ENCODE data around the gene TMEM238L.

TMEM238L gene

DNA sequence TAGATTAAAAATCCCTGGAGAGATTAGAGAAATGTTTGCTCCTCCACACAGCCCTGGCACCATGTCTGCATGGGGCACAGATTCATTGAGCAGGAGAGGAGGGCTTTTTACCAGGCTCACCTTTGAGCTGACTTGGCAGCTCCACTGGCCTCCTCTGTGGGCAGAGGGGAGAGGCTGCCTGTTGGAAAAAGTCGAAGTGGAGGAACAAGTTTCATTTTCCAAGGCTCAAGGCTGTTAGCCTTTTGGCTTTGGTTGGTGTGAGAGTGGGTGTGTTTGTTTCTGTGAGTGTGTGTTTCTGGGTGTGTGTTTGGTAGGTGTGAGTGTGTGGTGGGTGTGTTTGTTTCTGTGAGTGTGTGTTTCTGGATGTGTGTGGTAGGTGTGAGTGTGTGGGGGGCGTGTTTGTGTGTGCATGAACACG is 5.6 kb downstream of the TMEM238L start:
- Histone ChIP-seq H3F3A (ENCODE audit: low read depth) (0 out of 2 replicates have a peak, but pooled peaks cover 8% of the 10 kb centered on the region), H2AFZ (ENCODE audit: low read length) (no peak overlapping the region), H3K9me2 (replicated peaks; ENCODE audit: low read depth, low read length) (no peaks in the 10 kb centered on the region), H3K36me3 (ENCODE audit: insufficient read depth, low read length) (no peaks in the 10 kb centered on the region), H4K20me1 (ENCODE audit: insufficient read depth, low read length, poor library complexity, severe bottlenecking) (no peaks in the 10 kb centered on the region), H3K79me2 (ENCODE audit: insufficient read depth, low read length) (peaks cover 7% of the 10 kb centered on the region; the same call in 1 of the 2 replicates), H3K4me1 (ENCODE audit: insufficient read depth, low read length, poor library complexity, severe bottlenecking) (peaks cover 90% of the 10 kb centered on the region), H3K27me3 (ENCODE audit: insufficient read depth, low read length, poor library complexity, severe bottlenecking) (no peaks in the 10 kb centered on the region), H3K9me3 (ENCODE audit: insufficient read depth, low read depth, low read length) (no peaks in the 10 kb centered on the region), H3K9ac (ENCODE audit: low read depth, low read length, poor library complexity, severe bottlenecking) (peak overlapping the region; percentile 79), H3K4me2 (ENCODE audit: low read depth, low read length, poor library complexity, severe bottlenecking) (peak overlapping the region; percentile 82), H3K4me3 (ENCODE audit: low read length, poor library complexity, severe bottlenecking) (peak overlapping the region; percentile 63)
- TF ChIP-seq, protein P1, sequence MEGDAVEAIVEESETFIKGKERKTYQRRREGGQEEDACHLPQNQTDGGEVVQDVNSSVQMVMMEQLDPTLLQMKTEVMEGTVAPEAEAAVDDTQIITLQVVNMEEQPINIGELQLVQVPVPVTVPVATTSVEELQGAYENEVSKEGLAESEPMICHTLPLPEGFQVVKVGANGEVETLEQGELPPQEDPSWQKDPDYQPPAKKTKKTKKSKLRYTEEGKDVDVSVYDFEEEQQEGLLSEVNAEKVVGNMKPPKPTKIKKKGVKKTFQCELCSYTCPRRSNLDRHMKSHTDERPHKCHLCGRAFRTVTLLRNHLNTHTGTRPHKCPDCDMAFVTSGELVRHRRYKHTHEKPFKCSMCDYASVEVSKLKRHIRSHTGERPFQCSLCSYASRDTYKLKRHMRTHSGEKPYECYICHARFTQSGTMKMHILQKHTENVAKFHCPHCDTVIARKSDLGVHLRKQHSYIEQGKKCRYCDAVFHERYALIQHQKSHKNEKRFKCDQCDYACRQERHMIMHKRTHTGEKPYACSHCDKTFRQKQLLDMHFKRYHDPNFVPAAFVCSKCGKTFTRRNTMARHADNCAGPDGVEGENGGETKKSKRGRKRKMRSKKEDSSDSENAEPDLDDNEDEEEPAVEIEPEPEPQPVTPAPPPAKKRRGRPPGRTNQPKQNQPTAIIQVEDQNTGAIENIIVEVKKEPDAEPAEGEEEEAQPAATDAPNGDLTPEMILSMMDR (conservative IDR thresholded peaks at IDR 0.05; ENCODE audit: low read length): no peak
- no peak for TF ChIP-seq EZH2phosphoT487 (IDR thresholded peaks at IDR 0.05; ENCODE audit: borderline replicate concordance)

DNA sequence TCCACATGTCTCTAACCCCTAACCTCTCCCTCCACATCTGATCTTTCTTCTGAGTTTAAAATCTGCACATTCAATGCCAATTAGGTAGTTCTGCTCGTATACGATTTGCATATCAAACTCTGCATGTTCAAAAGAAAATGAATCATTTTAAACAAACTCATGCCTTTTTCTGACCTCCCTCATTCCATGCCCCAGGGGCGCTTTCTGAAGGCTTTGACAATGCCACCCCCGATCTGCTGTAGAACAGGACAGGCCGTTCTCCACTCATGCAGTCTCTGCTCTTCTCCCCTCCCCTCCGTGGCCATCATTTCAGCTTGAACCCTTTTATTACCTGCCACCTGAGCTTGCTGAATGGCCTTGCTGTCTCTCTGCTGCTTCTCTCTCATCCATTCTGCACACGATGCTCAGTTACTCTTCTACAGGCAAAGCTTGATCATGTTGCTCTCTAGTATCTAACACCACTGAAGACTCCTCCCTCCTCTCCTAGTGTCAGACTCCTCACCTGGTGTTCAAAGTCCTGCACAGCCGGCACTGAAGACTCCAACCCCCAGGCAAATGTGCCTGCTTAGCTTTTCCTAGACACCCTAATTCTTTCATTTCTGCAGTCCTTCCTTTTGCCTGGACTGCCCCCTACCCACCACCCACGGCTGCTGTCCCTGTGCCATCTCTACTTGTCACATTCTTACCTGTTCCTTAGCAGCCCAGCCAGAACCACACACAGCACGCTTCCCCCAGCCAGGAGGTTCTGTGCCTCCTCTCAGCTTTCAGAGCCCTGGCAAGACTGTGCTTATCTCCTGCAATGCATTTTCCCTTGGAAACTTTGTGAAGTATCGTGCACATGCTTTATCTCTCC is 6.2 kb downstream of the TMEM238L start:
- H3K36me3 ChIP-seq (ENCODE audit: insufficient read depth, low read length): no peaks in the 10 kb centered on the region
- H3K9me3 ChIP-seq (ENCODE audit: insufficient read depth, low read depth, low read length): no peaks in the 10 kb centered on the region
- peaks cover 7% of the 10 kb centered on the region; the same call in 1 of the 2 replicates for H3K79me2 ChIP-seq (ENCODE audit: insufficient read depth, low read length)
- no peaks in the 10 kb centered on the region for H3K9me2 ChIP-seq (replicated peaks; ENCODE audit: low read depth, low read length)
- peaks cover 95% of the 10 kb centered on the region for H3K4me1 ChIP-seq (ENCODE audit: insufficient read depth, low read length, poor library complexity, severe bottlenecking)
- peak overlapping the region; percentile 63 for H3K4me3 ChIP-seq (ENCODE audit: low read length, poor library complexity, severe bottlenecking)
- peak overlapping the region; percentile 79 for H3K9ac ChIP-seq (ENCODE audit: low read depth, low read length, poor library complexity, severe bottlenecking)
- TF ChIP-seq EZH2phosphoT487 (IDR thresholded peaks at IDR 0.05; ENCODE audit: borderline replicate concordance): no peak
- TF ChIP-seq, protein P1 (conservative IDR thresholded peaks at IDR 0.05; ENCODE audit: low read length): peak; percentile 15; the same call in 1 of the 2 replicates
- H3K27me3 ChIP-seq (ENCODE audit: insufficient read depth, low read length, poor library complexity, severe bottlenecking): no peaks in the 10 kb centered on the region
- peak overlapping the region; percentile 82 for H3K4me2 ChIP-seq (ENCODE audit: low read depth, low read length, poor library complexity, severe bottlenecking)
- peak overlapping the region; percentile 26; the same call in 1 of the 2 replicates for H2AFZ ChIP-seq (ENCODE audit: low read length)
- 0 out of 2 replicates have a peak, but pooled peaks cover 8% of the 10 kb centered on the region for H3F3A ChIP-seq (ENCODE audit: low read depth)
- no peaks in the 10 kb centered on the region for H4K20me1 ChIP-seq (ENCODE audit: insufficient read depth, low read length, poor library complexity, severe bottlenecking)

DNA sequence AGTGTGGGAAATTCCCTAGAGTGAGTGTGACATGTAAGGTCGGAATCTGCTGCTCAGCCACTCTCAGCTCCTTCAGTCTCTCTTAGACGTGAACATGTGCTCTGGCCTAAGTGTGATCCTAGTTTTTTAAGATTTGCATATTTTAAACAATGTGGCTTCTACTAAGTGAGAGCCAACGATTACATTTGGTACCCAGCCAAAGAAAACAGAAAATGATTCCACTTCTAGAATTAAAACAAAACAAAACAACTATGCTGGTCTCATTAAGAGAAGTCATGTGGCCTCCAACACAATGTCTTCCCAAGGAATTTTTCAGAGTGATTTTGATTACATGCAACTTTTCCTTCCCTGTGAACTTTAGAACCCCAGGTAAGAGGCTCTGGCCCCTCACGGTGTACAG is 10.1 kb downstream of the TMEM238L start:
- Histone ChIP-seq H3K4me1 (ENCODE audit: insufficient read depth, low read length, poor library complexity, severe bottlenecking) (peaks cover 89% of the 10 kb centered on the region), H3K9ac (ENCODE audit: low read depth, low read length, poor library complexity, severe bottlenecking) (peak overlapping the region; percentile 78), H3K4me2 (ENCODE audit: low read depth, low read length, poor library complexity, severe bottlenecking) (no peak overlapping the region), H3K79me2 (ENCODE audit: insufficient read depth, low read length) (peaks cover 7% of the 10 kb centered on the region; the same call in 1 of the 2 replicates), H3K9me2 (replicated peaks; ENCODE audit: low read depth, low read length) (no peaks in the 10 kb centered on the region), H3K27me3 (ENCODE audit: insufficient read depth, low read length, poor library complexity, severe bottlenecking) (no peaks in the 10 kb centered on the region), H2AFZ (ENCODE audit: low read length) (peak overlapping the region; percentile 18; the same call in 1 of the 2 replicates), H3F3A (ENCODE audit: low read depth) (0 out of 2 replicates have a peak, but pooled peaks cover 8% of the 10 kb centered on the region), H4K20me1 (ENCODE audit: insufficient read depth, low read length, poor library complexity, severe bottlenecking) (no peaks in the 10 kb centered on the region), H3K36me3 (ENCODE audit: insufficient read depth, low read length) (no peaks in the 10 kb centered on the region), H3K4me3 (ENCODE audit: low read length, poor library complexity, severe bottlenecking) (no peak overlapping the region), H3K9me3 (ENCODE audit: insufficient read depth, low read depth, low read length) (no peaks in the 10 kb centered on the region)
- TF ChIP-seq EZH2phosphoT487 (IDR thresholded peaks at IDR 0.05; ENCODE audit: borderline replicate concordance): no peak
- TF ChIP-seq, protein P1 (conservative IDR thresholded peaks at IDR 0.05; ENCODE audit: low read length): no peak
